Transverse colon (tissue), 4 donors: ENCODE measurements around the gene MRO. TPM values are rescaled to one million over a fixed set of nuclear protein-coding genes. Genes with fewer than 3 reads are reported as not detected.

Experiments
- DNase-seq: peaks from one replicate; pipeline ENCODE4 v3.0.0-alpha.2; 2019
- H3K27ac ChIP-seq, 4 donors: fragments of 200-600 bp; sonication (generic); 2 replicates each; pipeline ENCODE4 v1.5.1; 2016 to 2018; ENCODE audit warnings: inconsistent platforms in 4 of 4
- H3K27me3 ChIP-seq: fragments of 200-600 bp; sonication (generic); 2 replicates; pipeline ENCODE4 v1.5.1; 2017; ENCODE audit warnings: inconsistent platforms
- H3K36me3 ChIP-seq, 4 donors: fragments of 200-600 bp; sonication (generic); 2 replicates each; pipeline ENCODE4 v1.5.1; 2017 to 2019; ENCODE audit warnings: inconsistent platforms in 4 of 4
- H3K4me1 ChIP-seq, 4 donors: fragments of 200-600 bp; sonication (generic); 2 replicates each; pipeline ENCODE4 v1.5.1; 2017 to 2020; ENCODE audit warnings: inconsistent platforms in 4 of 4
- H3K4me3 ChIP-seq, 4 donors: fragments of 200-600 bp; sonication (generic); 1 replicate in 1 of 4; 2 replicates in 3 of 4; pipeline versions ENCODE4 v1.5.1 to v1.6.1; 2017 to 2019; ENCODE audit warnings: inconsistent platforms in 4 of 4
- H3K9me3 ChIP-seq, 2 donors: fragments of 200-600 bp; sonication (generic); 2 replicates each; pipeline ENCODE4 v1.5.1; 2017 to 2019; ENCODE audit warnings: inconsistent platforms in 2 of 2
- EP300 ChIP-seq: sonication (generic); formaldehyde crosslinking; IDR thresholded peaks from one replicate; pipeline ENCODE4 v1.6.1; 2017; ENCODE audit warnings: antibody characterized with exemption, low read depth
- POLR2A ChIP-seq: fragments of 450-650 bp; IDR thresholded peaks from one replicate; pipeline ENCODE4 v1.6.1; 2016; ENCODE audit warnings: antibody characterized with exemption, mild to moderate bottlenecking, moderate library complexity
- POLR2AphosphoS5 ChIP-seq, 3 donors: sonication (generic); formaldehyde crosslinking; IDR thresholded peaks; one replicate each; pipeline ENCODE4 v1.6.1; 2016; ENCODE audit warnings: antibody characterized with exemption in 3 of 3
- WGBS, 2 donors: methylation state at CpG; one replicate each; pipeline ENCODE4 v1.1.5; 2018; ENCODE audit warnings: low coverage in 1 of 2; 5-methylcytosine and 5-hydroxymethylcytosine counted together
- in situ Hi-C, 4 donors: fragments of 200-750 bp; cut with MboI; loops; one replicate each; pipeline versions ENCODE4 v1.15.0 to v1.15.1; 2017; ENCODE audit warnings: low sequenced_read_pairs in 3 of 4, low pct_ligation_motif_present in 1 of 4, low pct_unique_long_range_greater_than_20kb in 1 of 4
- intact Hi-C: fragments of 100-400 bp; cut with DNase I; formaldehyde crosslinking; loops from one replicate; pipeline ENCODE4 v1.15.1; 2023; ENCODE audit warnings: low total_unique reads
- total RNA-seq, 4 donors: library from RNA; depleted of rRNA; stranded (reverse); fragments of >200 nt; gene quantifications; one replicate each; pipeline ENCODE4 v1.1.0, GENCODE V29; 2016
- TF ChIP-seq, protein P1 (sequence below), 5 experiments: fragments of 200-600 bp in 3 of 5; fragments of 450-650 bp in 2 of 5; sonication (generic) in 3 of 5; IDR thresholded peaks; 1 replicate in 2 of 5; 2 replicates in 3 of 5; pipeline ENCODE4 v1.5.1; 2016 to 2017; ENCODE audit warnings: antibody characterized with exemption in 5 of 5, inconsistent platforms in 3 of 5, mild to moderate bottlenecking in 2 of 5, moderate library complexity in 1 of 5

Gene MRO
- total RNA-seq, 4 donors from 2014 or later, result 0.16 to 0.27 TPM; not detected in 2

DNA sequence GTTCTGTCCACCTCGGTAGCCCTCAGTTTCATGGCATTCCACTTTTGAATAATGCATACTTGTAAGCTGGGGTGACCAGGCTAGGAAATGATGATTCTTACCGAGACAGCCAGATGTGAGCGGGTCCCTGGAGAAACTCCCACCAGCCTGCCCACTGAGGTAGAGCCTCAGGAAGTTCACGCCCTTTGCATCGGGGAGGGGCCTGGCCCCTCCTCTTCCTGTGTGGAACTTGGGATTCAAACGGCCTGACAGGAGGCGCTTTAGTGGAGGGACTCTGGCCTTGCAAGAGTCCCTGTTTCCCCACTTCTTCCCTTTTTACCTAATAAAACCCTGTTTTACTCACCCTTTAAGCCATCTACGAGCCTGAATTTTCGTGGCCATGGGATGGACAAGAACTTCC is 44.6 kb downstream of the MRO start:
- DNase-seq, result no peak
- 62 to 76% methylated on average over 9 of the region's 9 CpGs for WGBS, 2 donors
- in situ Hi-C loops, result loop anchor here in 2 of 4 donors (25.0 kb wide), 1 partner anchor 263 kb away; no protein-coding TSS in a partner anchor
- H3K27me3 ChIP-seq, result no peaks in the 10 kb centered on the region
- TF ChIP-seq EP300 (no peak), POLR2A (no peak), POLR2AphosphoS5 (IDR thresholded peaks at IDR 0.05) (no peak)
- TF ChIP-seq, protein P1, sequence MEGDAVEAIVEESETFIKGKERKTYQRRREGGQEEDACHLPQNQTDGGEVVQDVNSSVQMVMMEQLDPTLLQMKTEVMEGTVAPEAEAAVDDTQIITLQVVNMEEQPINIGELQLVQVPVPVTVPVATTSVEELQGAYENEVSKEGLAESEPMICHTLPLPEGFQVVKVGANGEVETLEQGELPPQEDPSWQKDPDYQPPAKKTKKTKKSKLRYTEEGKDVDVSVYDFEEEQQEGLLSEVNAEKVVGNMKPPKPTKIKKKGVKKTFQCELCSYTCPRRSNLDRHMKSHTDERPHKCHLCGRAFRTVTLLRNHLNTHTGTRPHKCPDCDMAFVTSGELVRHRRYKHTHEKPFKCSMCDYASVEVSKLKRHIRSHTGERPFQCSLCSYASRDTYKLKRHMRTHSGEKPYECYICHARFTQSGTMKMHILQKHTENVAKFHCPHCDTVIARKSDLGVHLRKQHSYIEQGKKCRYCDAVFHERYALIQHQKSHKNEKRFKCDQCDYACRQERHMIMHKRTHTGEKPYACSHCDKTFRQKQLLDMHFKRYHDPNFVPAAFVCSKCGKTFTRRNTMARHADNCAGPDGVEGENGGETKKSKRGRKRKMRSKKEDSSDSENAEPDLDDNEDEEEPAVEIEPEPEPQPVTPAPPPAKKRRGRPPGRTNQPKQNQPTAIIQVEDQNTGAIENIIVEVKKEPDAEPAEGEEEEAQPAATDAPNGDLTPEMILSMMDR (IDR thresholded peaks at IDR 0.05), result no peak
- no peaks in the 10 kb centered on the region for H3K9me3 ChIP-seq
- no peaks in the 10 kb centered on the region for H3K4me1 ChIP-seq
- intact Hi-C loops, result no loop called here
- no peak overlapping the region for H3K4me3 ChIP-seq
- no peak overlapping the region for H3K27ac ChIP-seq
- no peaks in the 10 kb centered on the region for H3K36me3 ChIP-seq

DNA sequence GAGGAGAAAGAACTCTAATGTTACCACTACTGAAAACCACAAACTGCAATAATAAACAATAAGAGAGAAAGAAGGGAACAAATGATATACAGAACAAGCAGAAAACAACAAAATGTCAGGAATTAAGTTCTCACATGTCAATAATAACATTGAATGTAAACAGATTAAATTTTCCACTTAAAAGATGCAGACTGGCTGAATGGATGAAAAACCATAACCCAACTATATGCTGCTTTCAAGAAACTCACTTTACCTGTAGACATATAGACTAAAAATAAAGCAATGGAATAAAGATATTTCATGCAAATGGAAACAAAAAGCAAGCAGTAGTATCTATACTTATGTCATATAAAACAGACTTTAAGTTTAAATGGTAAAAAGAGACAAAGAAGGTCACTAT is 50.4 kb downstream of the MRO start:
- intact Hi-C loops, result no loop called here
- Histone ChIP-seq H3K4me3 (no peak overlapping the region), H3K27me3 (no peaks in the 10 kb centered on the region), H3K36me3 (no peaks in the 10 kb centered on the region), H3K27ac (no peak overlapping the region), H3K9me3 (peaks cover 12 to 14% of the 10 kb centered on the region in 2 donors), H3K4me1 (no peaks in the 10 kb centered on the region)
- no peak for DNase-seq
- TF ChIP-seq POLR2A (no peak), EP300 (no peak), POLR2AphosphoS5 (IDR thresholded peaks at IDR 0.05) (no peak)
- TF ChIP-seq, protein P1 (IDR thresholded peaks at IDR 0.05), result no peak
- in situ Hi-C loops, result no loop called here

DNA sequence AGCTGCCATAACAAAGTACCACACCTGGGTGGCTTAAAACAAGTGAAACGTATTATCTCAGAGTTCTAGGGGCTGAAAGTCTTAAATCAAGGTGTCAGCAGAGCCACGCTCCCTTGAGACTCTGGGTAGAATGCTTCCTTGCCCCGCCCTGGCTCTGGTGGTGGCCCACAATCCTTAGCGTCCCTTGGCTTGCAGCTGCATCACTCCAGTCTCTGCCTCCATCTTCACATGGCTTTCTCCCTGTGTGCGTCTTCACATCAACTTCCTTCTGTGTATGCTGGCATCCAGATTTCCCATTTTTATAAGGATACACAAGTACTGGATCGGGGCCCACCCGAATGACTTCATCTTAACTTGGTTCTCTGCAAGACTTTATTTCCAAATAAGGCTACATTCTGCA is 62.5 kb downstream of the MRO start:
- 53 to 63% methylated on average over 4 to 7 of the region's 7 CpGs for WGBS, 2 donors
- in situ Hi-C loops (no loop called here), intact Hi-C loops (no loop called here)
- H3K4me3 ChIP-seq, result no peak overlapping the region
- H3K36me3 ChIP-seq, result no peaks in the 10 kb centered on the region
- H3K27ac ChIP-seq, result peak overlapping the region in 1 of 4 donors; percentile 25
- no peak for TF ChIP-seq POLR2AphosphoS5 (IDR thresholded peaks at IDR 0.05)
- no peak for TF ChIP-seq POLR2A
- no peak for TF ChIP-seq EP300
- TF ChIP-seq, protein P1 (IDR thresholded peaks at IDR 0.05), result no peak
- DNase-seq, result peak; percentile 8
- no peaks in the 10 kb centered on the region for H3K9me3 ChIP-seq
- no peaks in the 10 kb centered on the region for H3K4me1 ChIP-seq
- H3K27me3 ChIP-seq, result peaks cover 7% of the 10 kb centered on the region

DNA sequence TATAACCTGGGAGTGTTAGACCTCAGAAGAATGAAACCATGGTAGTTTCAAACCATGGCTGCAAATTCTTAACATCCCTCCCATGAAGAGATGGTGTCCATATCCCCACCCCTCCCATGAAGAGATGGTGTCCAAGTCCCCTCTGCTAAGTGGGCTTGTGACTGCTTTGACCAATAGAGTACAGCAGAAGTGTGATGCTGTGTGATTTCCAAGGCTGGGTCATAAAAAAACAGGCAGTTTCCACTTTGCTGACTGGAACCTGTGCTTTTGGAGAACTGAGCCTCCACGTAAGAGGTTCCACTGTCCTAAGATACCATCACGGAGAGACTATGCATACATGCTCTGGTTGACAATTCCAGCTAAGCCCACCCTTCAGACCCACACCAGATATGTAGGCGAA is 65.5 kb downstream of the MRO start:
- H3K4me1 ChIP-seq, result no peaks in the 10 kb centered on the region
- in situ Hi-C loops, result no loop called here

More for the DNA sequence above, 65.5 kb downstream of the MRO start:
- TF ChIP-seq POLR2A, result no peak
- TF ChIP-seq EP300, result no peak
- TF ChIP-seq, protein P1 (IDR thresholded peaks at IDR 0.05), result no peak
- no peak for TF ChIP-seq POLR2AphosphoS5 (IDR thresholded peaks at IDR 0.05)
- WGBS, 2 donors, result 84% methylated on average over 3 of the region's 3 CpGs; no CpG with 5 or more reads in 1 of the 2 donors
- intact Hi-C loops, result no loop called here
- Histone ChIP-seq H3K27me3 (peaks cover 7% of the 10 kb centered on the region), H3K36me3 (no peaks in the 10 kb centered on the region), H3K9me3 (no peaks in the 10 kb centered on the region), H3K4me3 (no peak overlapping the region), H3K27ac (no peak overlapping the region)
- no peak for DNase-seq
